Heart left ventricle (tissue), 16 donors: ENCODE results near the gene SORCS1. TPM values are rescaled to one million over a fixed set of nuclear protein-coding genes. Genes with fewer than 3 reads are reported as not detected.

Source experiments
- ATAC-seq, 4 donors: fragments of 200-7000 bp; cut with Tn5 transposase; one replicate each; pipeline ENCODE4 v1.9.1; 2020 to 2022; ENCODE audit warnings: moderate library complexity in 4 of 4, mild to moderate bottlenecking in 3 of 4, moderate number of reproducible peaks in 1 of 4
- DNase-seq, 5 donors: peaks; one replicate each; pipeline ENCODE4 v3.0.0-alpha.2; 2020
- H3K27ac ChIP-seq, 12 donors: fragments of 200-600 bp; sonication (generic) in 4 of 12; one replicate each; pipeline versions ENCODE4 v1.5.0 to v1.8.0; 2016 to 2022; ENCODE audit warnings: mild to moderate bottlenecking in 2 of 12
- H3K27me3 ChIP-seq, 9 donors: fragments of 200-600 bp; sonication (generic) in 2 of 9; one replicate each; pipeline versions ENCODE4 v1.5.1 to v1.8.0; 2016 to 2022; ENCODE audit warnings: mild to moderate bottlenecking in 3 of 9
- H3K36me3 ChIP-seq, 9 donors: fragments of 200-600 bp; sonication (generic) in 2 of 9; one replicate each; pipeline versions ENCODE4 v1.5.0 to v1.8.0; 2018 to 2022; ENCODE audit warnings: mild to moderate bottlenecking in 2 of 9
- H3K4me1 ChIP-seq, 12 donors: fragments of 200-600 bp; sonication (generic) in 4 of 12; one replicate each; pipeline versions ENCODE4 v1.5.0 to v1.8.0; 2016 to 2022; ENCODE audit warnings: mild to moderate bottlenecking in 3 of 12
- H3K4me3 ChIP-seq, 12 donors: fragments of 200-600 bp; sonication (generic) in 4 of 12; one replicate each; pipeline versions ENCODE4 v1.5.0 to v1.8.0; 2017 to 2022; ENCODE audit warnings: mild to moderate bottlenecking in 9 of 12, moderate library complexity in 4 of 12
- H3K9me3 ChIP-seq, 12 donors: fragments of 200-600 bp; sonication (generic) in 4 of 12; one replicate each; pipeline versions ENCODE4 v1.5.0 to v1.8.0; 2016 to 2022; ENCODE audit warnings: mild to moderate bottlenecking in 1 of 12
- POLR2A ChIP-seq, 2 donors: fragments of 450-650 bp; IDR thresholded peaks; one replicate each; pipeline ENCODE4 v1.6.1; 2017; ENCODE audit warnings: antibody characterized with exemption in 2 of 2, mild to moderate bottlenecking in 2 of 2, moderate library complexity in 2 of 2
- WGBS, 4 donors: extraction: QIAGEN DNeasy Blood & Tissue Kit in 2 of 4; methylation state at CpG; one replicate each; pipeline versions ENCODE4 v1.1.5 to v1.1.7; 2013 to 2018; 5-methylcytosine and 5-hydroxymethylcytosine counted together
- intact Hi-C, 10 donors: fragments of 100-400 bp; cut with DNase I; formaldehyde crosslinking; loops; one replicate each; pipeline versions ENCODE4 v1.11.1 to v1.14.2; 2022
- polyA plus RNA-seq, 2 donors: library from polyadenylated mRNA; stranded (reverse); fragments of 200-250 nt; gene quantifications; one replicate each; pipeline ENCODE4 v1.2.3, GENCODE V29; 2013
- total RNA-seq, 9 donors: library from RNA; depleted of rRNA in 2 of 9; stranded (reverse); fragments of >200 nt in 2 of 9; fragmentation: NEBNext Ultra II Directional in 3 of 9; extraction: Animal tissue kit (Norgen Biotek cat#: 25700) in 3 of 9; gene quantifications; one replicate each; pipeline versions ENCODE4 v1.1.0 to v1.2.4, GENCODE V29; 2016 to 2023
- TF ChIP-seq, protein P1 (sequence below), 12 donors: fragments of 200-600 bp; sonication (generic) in 4 of 12; IDR thresholded peaks; one replicate each; pipeline versions ENCODE4 v1.5.0 to v1.8.0; 2018 to 2022; ENCODE audit warnings: antibody characterized with exemption in 12 of 12, mild to moderate bottlenecking in 5 of 12
- donor health status: ischemic (EF 13 %, LVEDD 7.1; RV severe dilation, severe dysfunction).
- donor health status: healthy with polysubstance abuse.
- donor health status: DM: no; HTN: yes; CAD: no.
- donor health status: DM: no; HTN: no; CAD: no.
- donor health status: ischemic (EF 25% LVEDD 6.9; RV normal size, moderate dysfunction).
- donor health status: ischemic (EF 25% LVEDD 5.7; RV mildly dilated, moderate dysfunction).
- donor health status: healthy.
- donor health status: DM: yes; HTN: yes; CAD: no.
- donor health status: ischemic (EF 35%, LVEDD 5.7; RV mildly dilated, moderate dysfunction).
- donor health status: nonischemic (EF 11% LVEDD 7.7; RV severe dilation, severe dysfunction).
- donor health status: DM: yes; HTN: yes; CAD: no.
- donor health status: PGD.
- donor health status: ischemic (EF 29% LVEDD 5.4; RV normal size, mild dysfunction).
- donor health status: nonischemic (EF 23%, LVEDD 6.1; RV moderate dilation, normal function).

SORCS1 gene
- total and polyA plus RNA-seq, 11 donors, result 0.23 to 5.7 (median 1.1) TPM

DNA sequence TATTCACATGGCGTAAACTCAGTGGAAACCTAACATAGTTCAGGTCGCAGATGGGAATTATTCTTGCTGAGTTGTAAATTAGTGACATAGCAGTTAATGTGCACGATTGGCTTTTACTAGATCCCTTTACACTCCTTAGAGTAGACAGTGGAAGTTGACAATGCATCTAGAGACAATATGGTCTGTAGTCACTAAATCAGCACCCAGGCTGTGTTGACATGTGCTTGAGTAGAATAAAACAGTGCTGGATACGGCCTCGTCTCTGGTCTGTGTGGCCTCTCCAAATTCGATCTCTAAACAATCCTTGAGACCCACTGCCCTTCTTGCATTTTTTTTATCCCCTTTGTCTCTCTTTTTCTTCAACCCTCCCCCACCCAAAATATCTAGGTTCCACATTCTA lies 615.7 kb downstream of the SORCS1 start:
- ATAC-seq (no peak), DNase-seq (no peak)
- Histone ChIP-seq H3K9me3 (no peaks in the 10 kb centered on the region), H3K27ac (no peak overlapping the region), H3K36me3 (no peaks in the 10 kb centered on the region), H3K4me1 (no peaks in the 10 kb centered on the region), H3K4me3 (no peak overlapping the region), H3K27me3 (no peaks in the 10 kb centered on the region)
- WGBS, 4 donors, result 43 to 57% (median 48%) methylated on average over 6 of the region's 6 CpGs
- no peak for TF ChIP-seq POLR2A (IDR thresholded peaks at IDR 0.05)
- TF ChIP-seq, protein P1, sequence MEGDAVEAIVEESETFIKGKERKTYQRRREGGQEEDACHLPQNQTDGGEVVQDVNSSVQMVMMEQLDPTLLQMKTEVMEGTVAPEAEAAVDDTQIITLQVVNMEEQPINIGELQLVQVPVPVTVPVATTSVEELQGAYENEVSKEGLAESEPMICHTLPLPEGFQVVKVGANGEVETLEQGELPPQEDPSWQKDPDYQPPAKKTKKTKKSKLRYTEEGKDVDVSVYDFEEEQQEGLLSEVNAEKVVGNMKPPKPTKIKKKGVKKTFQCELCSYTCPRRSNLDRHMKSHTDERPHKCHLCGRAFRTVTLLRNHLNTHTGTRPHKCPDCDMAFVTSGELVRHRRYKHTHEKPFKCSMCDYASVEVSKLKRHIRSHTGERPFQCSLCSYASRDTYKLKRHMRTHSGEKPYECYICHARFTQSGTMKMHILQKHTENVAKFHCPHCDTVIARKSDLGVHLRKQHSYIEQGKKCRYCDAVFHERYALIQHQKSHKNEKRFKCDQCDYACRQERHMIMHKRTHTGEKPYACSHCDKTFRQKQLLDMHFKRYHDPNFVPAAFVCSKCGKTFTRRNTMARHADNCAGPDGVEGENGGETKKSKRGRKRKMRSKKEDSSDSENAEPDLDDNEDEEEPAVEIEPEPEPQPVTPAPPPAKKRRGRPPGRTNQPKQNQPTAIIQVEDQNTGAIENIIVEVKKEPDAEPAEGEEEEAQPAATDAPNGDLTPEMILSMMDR (IDR thresholded peaks at IDR 0.05), result no peak
- intact Hi-C loops, result no loop called here

DNA sequence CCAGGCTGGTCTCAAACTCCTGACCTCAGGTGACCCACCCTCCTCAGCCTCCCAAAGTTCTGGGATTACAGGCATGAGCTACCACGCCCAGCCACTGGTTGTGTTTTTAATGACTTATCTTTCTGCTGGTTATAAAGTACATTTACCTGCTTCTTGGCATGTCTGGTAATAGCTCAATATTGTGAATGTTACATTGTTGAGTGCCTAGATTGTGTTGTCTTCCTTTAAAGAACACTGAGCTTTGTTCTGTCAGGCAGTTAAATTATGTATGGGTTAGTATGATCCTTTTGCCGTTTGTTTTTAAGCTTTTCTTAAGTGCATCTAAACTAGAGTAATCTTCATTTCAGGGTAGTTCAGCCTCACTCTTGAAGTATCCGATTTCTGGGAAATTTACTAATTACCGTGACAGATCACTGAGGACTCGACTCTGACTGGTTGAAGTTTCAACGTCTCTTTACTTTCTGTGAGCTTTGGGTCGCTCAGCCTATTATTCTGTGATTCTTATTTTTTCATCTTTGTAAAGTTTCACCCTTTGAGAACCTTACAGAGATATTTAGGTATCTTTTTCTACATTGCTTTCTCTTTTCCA lies 617.4 kb downstream of the SORCS1 start:
- H3K36me3 ChIP-seq, result no peaks in the 10 kb centered on the region
- TF ChIP-seq, protein P1 (IDR thresholded peaks at IDR 0.05), result no peak
- no peak for TF ChIP-seq POLR2A (IDR thresholded peaks at IDR 0.05)
- DNase-seq (no peak), ATAC-seq (no peak)
- no peaks in the 10 kb centered on the region for H3K9me3 ChIP-seq
- no peak overlapping the region for H3K27ac ChIP-seq
- intact Hi-C loops, result no loop called here
- H3K4me1 ChIP-seq, result no peaks in the 10 kb centered on the region
- WGBS, 4 donors, result 88 to 93% (median 90%) methylated on average over 7 of the region's 7 CpGs
- H3K4me3 ChIP-seq, result no peak overlapping the region
- no peaks in the 10 kb centered on the region for H3K27me3 ChIP-seq

DNA sequence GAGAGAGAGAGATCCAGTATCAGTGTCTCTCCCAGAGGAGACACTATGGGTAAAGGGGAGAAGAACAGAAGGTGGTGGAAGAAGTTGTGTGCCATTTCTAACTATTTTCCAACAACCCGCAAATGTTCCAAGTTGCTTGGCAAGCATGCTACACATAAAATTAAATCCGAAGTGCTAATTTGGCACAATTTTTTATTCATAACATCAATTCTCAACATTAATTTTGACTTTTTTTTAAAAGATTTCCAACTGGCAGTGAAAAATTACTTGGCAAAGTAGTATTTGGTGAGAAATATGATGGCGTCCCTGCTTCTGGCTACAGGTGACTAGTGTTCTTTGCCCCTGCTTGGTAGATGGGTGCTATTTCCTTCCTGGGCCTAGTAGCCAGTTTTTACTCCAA lies 622.0 kb downstream of the SORCS1 start:
- DNase-seq (no peak), ATAC-seq (no peak)
- TF ChIP-seq, protein P1 (IDR thresholded peaks at IDR 0.05), result no peak
- TF ChIP-seq POLR2A (IDR thresholded peaks at IDR 0.05), result no peak
- intact Hi-C loops, result no loop called here
- no peaks in the 10 kb centered on the region for H3K9me3 ChIP-seq
- H3K36me3 ChIP-seq, result no peaks in the 10 kb centered on the region
- H3K4me3 ChIP-seq, result no peak overlapping the region
- WGBS, 4 donors, result 88 to 97% (median 93%) methylated on average over 3 of the region's 3 CpGs
- H3K4me1 ChIP-seq, result no peaks in the 10 kb centered on the region
- no peaks in the 10 kb centered on the region for H3K27me3 ChIP-seq
- H3K27ac ChIP-seq, result no peak overlapping the region

DNA sequence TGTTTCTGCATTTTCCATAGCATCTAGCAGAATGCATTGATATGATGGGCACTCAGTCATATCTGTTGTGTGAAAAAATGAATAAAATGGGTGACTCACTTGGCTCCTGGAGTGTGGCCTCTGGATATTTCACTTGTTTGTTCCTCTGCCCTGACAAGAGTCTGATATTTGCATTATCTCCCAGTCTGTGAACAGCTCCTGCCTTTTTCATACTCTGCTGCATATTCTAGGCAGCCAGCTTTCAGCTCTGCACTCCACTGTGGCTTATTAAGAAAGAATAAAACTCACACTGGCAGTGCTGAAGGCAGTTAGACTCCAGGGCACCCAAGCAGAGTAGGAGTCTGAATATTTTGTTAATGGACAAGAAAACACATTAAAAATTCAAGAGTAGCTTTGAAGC lies 623.9 kb downstream of the SORCS1 start:
- TF ChIP-seq, protein P1 (IDR thresholded peaks at IDR 0.05), result no peak
- no peak for TF ChIP-seq POLR2A (IDR thresholded peaks at IDR 0.05)
- intact Hi-C loops, result no loop called here

More for the DNA sequence above, 623.9 kb downstream of the SORCS1 start:
- H3K4me1 ChIP-seq, result no peaks in the 10 kb centered on the region
- H3K4me3 ChIP-seq, result no peak overlapping the region
- no peaks in the 10 kb centered on the region for H3K9me3 ChIP-seq
- no peaks in the 10 kb centered on the region for H3K27me3 ChIP-seq
- no peak for DNase-seq
- no peak for ATAC-seq
- no peak overlapping the region for H3K27ac ChIP-seq
- no peaks in the 10 kb centered on the region for H3K36me3 ChIP-seq
